ENCODE results near the gene PARD6B. TPM values are rescaled to one million over a fixed set of nuclear protein-coding genes. Genes with fewer than 3 reads are reported as not detected.

Gene PARD6B
- total RNA-seq, 2 experiments from 2014 or later = 4.3 to 6.2 TPM

Other genes with a start within 250 kb of the PARD6B start
- 10 to 100 TPM; 79.6 to 80.5 TPM for gene PTPN1, start 221.2 kb upstream of the PARD6B start, total RNA-seq
- gene RIPOR3, start 40.0 kb upstream of the PARD6B start, total RNA-seq = not detected
- 1 to 10 TPM; 6.3 to 6.6 TPM for gene BCAS4, start 63.5 kb downstream of the PARD6B start, total RNA-seq
- gene ADNP, start 199.9 kb downstream of the PARD6B start, total RNA-seq = 10 to 100 TPM; 58.8 to 63.3 TPM
- gene DPM1, start 227.0 kb downstream of the PARD6B start, total RNA-seq = 10 to 100 TPM; 46.8 to 49.8 TPM
- gene MOCS3, start 227.2 kb downstream of the PARD6B start, total RNA-seq = 1 to 10 TPM; 4.1 to 4.7 TPM